ENCODE results near the gene PPCS. TPM values are rescaled to one million over a fixed set of nuclear protein-coding genes. Genes with fewer than 3 reads are reported as not detected.
"Not testable (repeated sequence)": the region's sequence is repeated elsewhere in the genome, so short reads cannot be mapped to it uniquely, and the experiment has no call there.

Gene PPCS
- polyA plus RNA-seq, 3 donors, result 75.0 to 83.1 (median 79.8) TPM

- DNase-seq, result no peak
Measured at GRCh38 chr1:42432714-42433113, 23.6 kb upstream of the PPCS start.

- DNase-seq, result no peak
Measured at GRCh38 chr1:42433369-42433768, 23.0 kb upstream of the PPCS start.

DNA sequence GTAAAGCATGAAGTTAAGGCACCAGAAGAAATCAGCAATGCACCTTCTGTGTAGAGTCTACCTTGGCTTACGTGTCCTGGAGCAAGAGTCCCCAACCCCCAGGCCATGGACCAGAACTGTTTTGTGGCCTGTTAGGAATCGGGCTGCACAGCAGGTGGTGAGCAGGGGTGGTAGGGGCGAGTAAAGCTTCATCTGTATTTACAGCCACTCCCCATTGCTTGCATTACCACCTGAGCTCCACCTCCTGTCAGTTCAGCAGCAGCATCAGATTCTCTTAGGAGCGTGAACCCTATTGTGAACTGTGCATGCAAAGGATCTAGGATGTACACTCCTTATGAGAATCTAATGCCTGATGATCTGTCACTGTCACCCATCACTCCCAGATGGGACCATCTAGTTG, 22.0 kb upstream of the PPCS start:
- DNase-seq, result no peak

DNA sequence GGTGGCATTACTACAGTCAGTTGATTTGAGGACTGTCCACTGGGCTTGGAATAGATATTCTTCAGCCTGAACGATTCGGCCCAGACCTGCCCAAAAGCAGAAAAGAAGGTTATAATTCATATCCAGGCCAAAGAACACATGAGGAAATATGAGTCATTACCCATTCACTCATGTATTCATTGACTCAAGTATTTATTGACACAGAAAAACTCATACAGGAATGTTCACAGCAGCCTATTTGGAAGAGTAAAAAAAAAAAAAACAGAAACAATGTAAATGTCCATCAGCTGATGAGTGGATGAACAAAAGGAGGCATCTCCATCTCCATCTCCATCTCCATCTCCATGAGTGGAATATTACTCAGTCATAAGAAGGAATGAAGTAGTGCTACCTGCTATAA, 16.4 kb upstream of the PPCS start:
- DNase-seq, result no peak

- DNase-seq, result no peak
Measured at GRCh38 chr1:42442662-42443061, 13.7 kb upstream of the PPCS start.

- DNase-seq, result no peak
Measured at GRCh38 chr1:42449256-42449655, 7.1 kb upstream of the PPCS start.

DNA sequence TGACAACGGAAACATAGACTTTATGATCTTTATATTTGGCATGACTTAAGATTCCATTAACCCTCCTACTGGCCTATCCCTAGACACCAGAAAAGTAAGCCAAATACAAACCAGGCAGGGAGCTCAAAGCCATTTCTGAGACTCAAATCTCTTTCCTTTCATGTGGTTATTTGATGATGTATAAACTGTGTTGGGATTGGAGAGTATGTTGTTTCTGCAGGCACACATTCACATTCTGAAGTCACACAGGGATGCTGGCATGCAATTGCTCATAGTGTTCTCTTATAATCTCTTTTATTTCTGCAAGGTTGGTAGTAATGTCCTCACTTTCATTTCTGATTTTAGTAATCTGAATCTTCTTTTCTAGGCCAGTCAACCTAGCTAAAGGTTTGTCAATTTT, 6.3 kb upstream of the PPCS start:
- no peak for DNase-seq

DNA sequence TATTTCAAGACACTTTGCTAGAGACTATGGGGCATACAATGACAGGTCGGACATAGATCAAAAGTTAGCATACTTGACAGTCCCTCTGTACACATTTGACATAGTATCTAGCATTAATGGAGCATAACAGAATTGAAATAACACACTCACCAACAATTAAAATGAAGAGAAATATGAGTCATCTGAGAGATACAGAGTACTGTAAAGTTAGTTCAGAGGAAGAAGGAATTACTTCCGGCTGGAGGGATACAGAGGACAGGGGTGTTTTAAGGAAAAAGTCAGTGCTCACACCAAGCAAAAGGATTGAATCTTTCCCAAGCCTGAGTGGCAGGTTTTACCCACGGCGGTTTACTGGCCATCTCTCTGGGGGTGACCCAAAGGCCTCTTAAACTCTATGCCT, 3.0 kb upstream of the PPCS start:
- DNase-seq, result no peak

- no peak for DNase-seq
Measured at GRCh38 chr1:42454403-42454802, 1.9 kb upstream of the PPCS start.

GRCh38 chr1:42456754-42457089, 379 bp downstream of the PPCS start:
- peak; percentile 54 for DNase-seq

DNA sequence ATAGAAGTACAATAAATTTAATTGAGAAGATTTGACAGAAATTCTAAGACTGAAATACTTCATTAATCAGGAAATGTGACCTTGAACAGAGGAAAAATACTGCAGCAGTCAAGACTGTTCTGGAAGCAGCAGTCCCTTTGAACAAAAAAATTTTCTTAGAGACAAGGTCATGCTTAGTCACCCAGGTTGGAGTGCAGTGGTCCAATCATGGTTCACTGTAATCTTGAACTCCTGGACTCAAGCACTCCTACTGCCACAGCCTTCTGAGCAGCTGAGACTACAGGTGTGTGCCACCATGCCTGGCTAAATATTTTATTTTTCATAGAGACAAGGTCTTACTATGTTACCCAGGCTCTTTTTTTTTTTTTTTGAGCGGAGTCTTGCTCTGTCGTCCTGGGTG, 4.9 kb downstream of the PPCS start:
- no peak for DNase-seq

GRCh38 chr1:42462828-42463763, 6.8 kb downstream of the PPCS start, which contains the start of gene CCDC30:
CCDC30 (plus strand) TSS chr1:42463286; CDS start chr1:42480552, 17,266 bp downstream.
- DNase-seq, result peak; percentile 98

DNA sequence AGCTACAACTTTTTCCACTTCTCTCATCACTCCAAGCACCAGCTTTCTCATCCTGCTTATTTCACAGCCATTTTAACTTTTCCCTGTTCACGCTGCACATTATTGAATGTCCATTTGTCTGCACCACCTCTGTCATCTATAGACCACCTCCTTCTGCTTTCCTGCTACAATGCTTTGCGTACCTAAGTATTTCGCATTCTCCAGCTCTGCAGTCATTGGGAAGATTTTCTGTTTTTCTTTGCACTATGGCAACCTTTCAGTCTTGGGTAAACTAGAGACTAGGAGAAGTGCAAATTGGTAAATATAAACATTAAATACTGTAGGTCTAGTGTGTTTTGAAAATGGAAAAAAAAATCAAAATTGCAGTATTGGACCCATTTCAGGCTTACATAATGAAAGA, 7.6 kb downstream of the PPCS start:
- DNase-seq, result peak; percentile 38

GRCh38 chr1:42466030-42466429, 9.7 kb downstream of the PPCS start:
- no peak for DNase-seq

DNA sequence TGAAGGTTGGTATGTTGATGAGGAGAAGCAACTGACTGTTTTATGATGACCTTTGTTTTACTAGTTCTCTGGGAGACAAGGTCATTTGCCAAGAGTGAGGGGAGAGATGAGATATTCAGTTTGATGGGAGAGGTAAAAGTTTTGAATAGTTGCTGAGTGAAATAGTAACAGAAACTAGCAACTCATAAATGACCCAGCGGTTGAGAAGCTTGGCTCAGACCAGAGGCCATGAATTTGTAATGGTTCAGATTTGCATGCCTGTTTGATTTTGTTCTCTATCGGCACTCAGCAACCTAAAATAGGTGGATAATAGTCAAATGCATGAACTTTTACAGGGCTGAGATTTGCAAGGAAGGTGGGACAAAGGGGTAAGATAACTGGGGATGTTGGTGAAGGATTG, 13.4 kb downstream of the PPCS start:
- no peak for DNase-seq

- DNase-seq, result no peak
Measured at GRCh38 chr1:42476605-42477004, 20.3 kb downstream of the PPCS start.

DNA sequence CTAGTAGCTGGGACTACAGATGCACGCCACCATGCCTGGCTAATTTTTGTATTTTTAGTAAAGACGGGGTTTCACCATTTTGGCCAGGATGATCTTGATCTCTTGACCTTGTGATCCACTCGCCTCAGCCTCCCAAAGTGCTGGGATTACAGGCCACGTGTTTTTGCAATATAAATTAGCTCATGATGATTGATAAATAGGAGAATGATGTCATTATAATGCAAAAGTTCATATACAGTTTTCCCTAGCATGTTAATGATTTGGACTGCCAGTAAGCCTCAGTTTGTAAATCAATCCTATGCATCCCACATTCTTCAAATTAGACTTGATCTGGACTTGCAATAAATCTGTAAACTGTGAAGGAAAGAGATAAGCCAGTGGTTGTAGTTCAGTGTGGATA, 21.0 kb downstream of the PPCS start:
- DNase-seq, result not testable (repeated sequence)

DNA sequence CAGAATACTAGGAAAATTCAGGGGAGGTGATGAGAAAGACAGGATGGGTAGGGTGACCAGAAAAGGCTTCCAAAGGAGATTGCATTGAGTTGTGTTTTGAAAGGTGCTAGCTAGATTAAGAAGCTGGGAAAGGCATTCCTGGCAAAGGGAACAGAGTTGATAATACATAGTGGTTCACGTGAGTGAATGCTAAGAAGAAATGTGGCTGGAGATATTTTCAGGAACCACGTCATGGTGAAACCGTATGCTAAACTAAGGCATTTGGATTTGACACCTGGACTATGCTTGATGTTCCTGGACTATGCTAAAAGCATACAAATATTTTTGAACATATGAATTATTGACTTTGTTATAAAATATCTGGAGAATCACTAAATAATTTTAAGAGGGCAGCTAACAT, 21.4 kb downstream of the PPCS start:
- no peak for DNase-seq

- no peak for DNase-seq
Measured at GRCh38 chr1:42479621-42480020, 23.3 kb downstream of the PPCS start.

GRCh38 chr1:42480921-42481320, 24.6 kb downstream of the PPCS start:
- no peak for DNase-seq

- DNase-seq, result no peak
Measured at GRCh38 chr1:42482635-42483153, 26.4 kb downstream of the PPCS start.

GRCh38 chr1:42484382-42484781, 28.0 kb downstream of the PPCS start:
- no peak for DNase-seq

DNA sequence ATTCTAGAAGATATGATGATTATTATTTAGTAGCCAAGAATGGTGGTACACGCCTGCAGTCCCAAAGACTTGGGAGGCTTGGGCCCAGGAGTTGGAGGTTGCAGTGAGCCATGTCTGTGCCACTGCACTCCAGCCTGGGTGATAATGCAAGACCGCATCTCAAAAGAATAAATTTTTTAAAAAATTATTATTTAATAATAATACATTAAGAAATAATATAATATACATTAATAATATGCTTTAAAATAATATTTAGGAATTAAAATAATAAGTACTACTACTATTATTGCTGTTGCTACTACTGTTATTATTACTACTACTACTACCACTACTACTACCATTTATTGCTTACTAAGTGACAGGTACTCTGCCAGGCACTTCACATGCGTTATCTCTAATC, 33.9 kb downstream of the PPCS start:
- no peak for DNase-seq

- DNase-seq, result not testable (repeated sequence)
Measured at GRCh38 chr1:42502031-42502430, 45.7 kb downstream of the PPCS start.

Measured in renal pelvis (tissue), 4 donors.